Gastrocnemius medialis (tissue), 4 donors: Measurements from ENCODE around the gene ATF1.

Experiments used
- POLR2A ChIP-seq, 2 donors: fragments of 450-650 bp; IDR thresholded peaks; one replicate each; pipeline ENCODE4 v1.6.1; 2017; ENCODE audit warnings: antibody characterized with exemption in 2 of 2, mild to moderate bottlenecking in 2 of 2, moderate library complexity in 2 of 2
- TF ChIP-seq, protein P1 (sequence below), 5 experiments: fragments of 450-650 bp in 3 of 5; fragments of 200-600 bp in 2 of 5; sonication (generic) in 2 of 5; IDR thresholded peaks in 4 of 5; conservative IDR thresholded peaks in 1 of 5; 1 replicate in 4 of 5; 2 replicates in 1 of 5; pipeline ENCODE4 v1.5.1; 2016 to 2019; ENCODE audit warnings: antibody characterized with exemption in 5 of 5, mild to moderate bottlenecking in 3 of 5, moderate library complexity in 3 of 5

- TF ChIP-seq POLR2A (IDR thresholded peaks at IDR 0.05), result no peak
- TF ChIP-seq, protein P1, sequence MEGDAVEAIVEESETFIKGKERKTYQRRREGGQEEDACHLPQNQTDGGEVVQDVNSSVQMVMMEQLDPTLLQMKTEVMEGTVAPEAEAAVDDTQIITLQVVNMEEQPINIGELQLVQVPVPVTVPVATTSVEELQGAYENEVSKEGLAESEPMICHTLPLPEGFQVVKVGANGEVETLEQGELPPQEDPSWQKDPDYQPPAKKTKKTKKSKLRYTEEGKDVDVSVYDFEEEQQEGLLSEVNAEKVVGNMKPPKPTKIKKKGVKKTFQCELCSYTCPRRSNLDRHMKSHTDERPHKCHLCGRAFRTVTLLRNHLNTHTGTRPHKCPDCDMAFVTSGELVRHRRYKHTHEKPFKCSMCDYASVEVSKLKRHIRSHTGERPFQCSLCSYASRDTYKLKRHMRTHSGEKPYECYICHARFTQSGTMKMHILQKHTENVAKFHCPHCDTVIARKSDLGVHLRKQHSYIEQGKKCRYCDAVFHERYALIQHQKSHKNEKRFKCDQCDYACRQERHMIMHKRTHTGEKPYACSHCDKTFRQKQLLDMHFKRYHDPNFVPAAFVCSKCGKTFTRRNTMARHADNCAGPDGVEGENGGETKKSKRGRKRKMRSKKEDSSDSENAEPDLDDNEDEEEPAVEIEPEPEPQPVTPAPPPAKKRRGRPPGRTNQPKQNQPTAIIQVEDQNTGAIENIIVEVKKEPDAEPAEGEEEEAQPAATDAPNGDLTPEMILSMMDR (IDR thresholded peaks at IDR 0.05 in 4 of 5, conservative IDR thresholded peaks at IDR 0.05 in 1 of 5), result no peak
Observed at GRCh38 chr12:50820177-50820576, 56.3 kb downstream of the ATF1 start.
